ENCODE measurements around the gene SGMS1.
"Not testable (repeated sequence)": the region's sequence is repeated elsewhere in the genome, so short reads cannot be mapped to it uniquely, and the experiment has no call there.

SGMS1 gene

DNA sequence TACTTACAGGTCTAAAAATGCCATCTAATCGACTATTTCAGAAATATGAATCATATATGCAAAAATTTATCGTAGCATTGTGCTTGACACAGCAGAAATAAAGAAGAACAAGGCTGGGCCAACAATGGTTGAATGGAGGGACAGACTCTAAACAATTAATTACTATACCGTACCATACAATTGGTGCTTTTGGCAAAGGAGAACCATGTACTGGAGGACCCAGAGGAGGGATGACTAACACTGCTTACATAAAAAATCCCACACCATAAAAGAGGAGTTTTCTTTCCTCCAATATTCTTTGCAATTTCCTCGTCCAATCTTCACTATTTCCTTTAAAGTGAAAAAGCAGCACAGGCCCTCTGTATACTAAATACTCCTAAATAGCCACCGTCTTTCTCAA is 94.1 kb downstream of the SGMS1 start:
- no peak for DNase-seq

DNA sequence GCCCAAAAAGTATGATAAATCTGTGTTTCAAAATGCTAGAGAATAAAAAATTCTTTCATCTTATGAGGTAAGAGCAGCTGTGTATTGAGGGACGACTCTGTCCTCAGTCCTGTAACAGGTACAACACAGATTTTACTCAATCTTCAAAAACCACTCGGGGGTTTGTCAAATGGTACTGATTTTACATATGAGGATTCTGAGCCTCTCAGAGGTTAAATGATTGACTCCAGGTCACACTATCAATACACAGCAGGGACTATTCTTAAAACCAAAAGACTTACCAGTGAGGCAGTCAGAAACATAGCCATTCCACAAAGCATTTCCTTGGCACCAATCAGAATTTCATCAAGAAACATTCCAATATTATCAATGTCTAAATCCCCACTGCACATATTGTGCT is 95.5 kb downstream of the SGMS1 start:
- no peak for DNase-seq

DNA sequence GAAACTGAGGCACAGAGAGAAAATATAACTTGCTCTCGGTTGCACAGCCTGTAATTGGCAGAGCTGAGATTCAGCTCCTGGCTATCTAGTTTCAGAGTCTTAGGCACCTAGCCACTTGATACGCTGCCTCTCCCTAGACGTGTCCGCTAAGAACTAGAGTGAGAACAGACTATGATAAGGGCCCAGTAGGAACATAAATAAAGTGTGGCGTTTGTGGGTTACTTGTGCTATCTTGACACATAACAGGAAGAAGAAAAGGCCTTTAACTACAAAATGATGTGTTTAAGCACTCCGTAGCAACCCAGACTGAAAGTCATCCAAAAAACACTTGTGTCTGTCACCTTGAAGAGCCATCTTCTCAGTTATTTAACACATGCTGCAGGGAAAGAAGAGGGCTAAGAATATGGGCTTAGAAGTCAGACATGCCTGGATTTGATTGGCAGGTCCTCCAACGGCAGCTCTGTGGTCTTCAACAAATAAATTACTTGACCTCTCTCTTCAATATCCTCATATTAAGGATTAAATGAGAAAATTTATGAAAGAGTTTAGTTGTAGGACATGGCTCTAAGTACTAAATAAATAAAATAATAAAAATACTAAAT is 96.2 kb downstream of the SGMS1 start:
- no peak for DNase-seq

DNA sequence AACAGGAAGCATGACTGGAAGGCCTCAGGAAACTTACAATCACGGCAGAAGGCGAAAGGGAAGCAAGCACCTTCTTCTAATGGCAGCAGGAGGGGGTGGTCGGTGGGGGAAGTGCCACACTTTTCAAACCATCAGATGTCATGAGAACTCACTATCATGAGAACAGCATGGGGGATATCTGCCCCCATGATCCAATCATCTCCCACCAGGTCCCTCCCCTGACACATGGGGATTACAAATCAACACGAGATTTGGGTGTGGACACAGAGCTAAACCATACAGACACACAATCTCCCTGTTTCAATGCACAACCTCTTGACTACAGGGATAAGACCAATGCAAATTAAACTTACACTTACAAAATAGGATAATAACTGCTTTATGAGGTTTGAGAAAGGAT is 97.6 kb downstream of the SGMS1 start:
- no peak for DNase-seq

DNA sequence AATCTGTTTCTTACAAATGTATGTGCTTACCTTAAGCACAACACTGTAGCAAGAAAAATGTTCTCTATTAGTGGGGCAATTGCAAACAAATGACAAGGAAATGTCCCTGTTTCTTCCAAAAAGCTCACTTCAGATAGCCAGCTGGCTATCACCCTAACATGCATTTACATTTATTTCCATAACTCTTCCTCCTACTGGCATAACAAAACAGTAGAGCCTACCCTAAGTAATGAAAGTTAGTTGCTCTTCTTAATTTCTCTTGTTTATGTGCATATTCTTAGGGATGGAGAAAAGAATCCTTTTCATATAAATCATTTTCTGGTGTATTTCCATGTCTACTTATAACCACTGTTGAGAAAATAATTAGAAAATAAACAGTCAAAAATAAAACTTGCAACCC is 100.4 kb downstream of the SGMS1 start:
- DNase-seq = no peak

DNA sequence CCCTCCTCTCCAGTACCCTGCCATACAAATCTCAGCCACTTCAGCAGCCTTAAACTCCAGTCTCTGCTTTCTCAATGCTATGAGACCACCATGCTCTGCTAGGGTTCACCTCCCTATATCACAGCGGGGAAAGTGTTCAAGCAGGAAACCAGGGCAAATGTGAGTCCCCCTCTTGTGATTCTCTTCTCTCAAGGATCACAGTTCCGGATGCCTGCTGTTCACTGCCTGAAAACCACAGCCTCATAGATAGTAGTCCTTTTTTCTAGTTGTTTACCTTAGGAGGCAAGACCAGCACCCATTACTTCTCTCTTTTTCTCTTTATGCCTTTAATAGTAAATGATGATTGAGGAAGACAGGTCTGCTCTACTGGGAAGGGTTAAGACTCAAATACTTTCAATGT is 100.8 kb downstream of the SGMS1 start:
- DNase-seq = no peak

DNA sequence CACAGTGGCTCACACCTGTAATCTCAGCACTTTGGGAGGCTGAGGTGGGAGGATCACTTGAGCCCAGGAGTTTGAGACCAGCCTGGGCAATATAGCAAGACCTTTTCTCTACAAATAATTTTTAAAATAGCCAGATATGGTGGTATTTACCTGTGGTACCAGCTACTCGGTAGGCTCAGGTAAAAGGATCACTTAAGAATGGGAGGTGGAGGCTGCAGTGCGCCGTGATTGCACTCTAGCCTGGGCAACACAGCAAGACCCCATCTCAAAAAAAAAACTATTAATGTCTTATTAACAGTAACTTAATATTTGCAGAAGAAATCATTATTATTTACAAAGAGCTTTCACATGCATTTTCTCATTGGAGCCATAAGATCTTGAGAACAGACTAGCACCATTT is 103.6 kb downstream of the SGMS1 start:
- no peak for DNase-seq

DNA sequence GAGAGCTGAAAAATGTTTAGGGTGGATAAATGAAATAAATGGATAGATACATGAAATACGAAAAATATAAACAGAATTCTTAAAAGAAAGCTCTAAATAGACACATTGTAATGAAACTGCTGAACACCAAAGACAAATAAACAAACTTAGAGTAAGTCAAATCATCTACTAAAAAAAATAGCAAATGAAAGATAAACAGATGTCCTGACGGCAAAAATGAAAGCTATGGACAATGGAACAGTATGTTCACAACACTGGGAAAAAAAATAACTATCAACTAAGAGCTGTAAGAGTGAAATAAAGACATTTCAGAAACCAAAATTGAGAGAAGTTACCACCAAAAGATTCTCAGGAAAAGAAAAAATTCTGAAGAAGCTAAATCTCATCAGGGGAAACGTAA is 106.1 kb downstream of the SGMS1 start:
- no peak for DNase-seq

DNA sequence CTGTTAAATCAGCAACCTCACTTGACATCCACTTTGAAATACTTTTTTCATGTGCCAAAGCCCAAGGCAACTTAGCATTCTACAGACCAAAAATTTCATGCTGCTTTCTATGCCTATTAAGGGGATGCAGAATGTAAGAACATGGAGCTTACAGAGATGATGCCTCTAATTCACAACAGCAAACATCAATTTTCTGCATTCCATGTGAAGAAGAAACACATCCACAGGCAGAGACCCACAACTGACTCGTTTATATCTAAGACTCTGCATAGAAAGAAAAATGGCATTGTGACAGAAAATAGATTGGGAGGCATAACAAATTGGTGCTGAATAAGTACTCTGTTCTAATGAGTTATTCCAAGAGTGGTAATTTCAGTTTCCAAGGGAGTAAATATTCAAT is 107.6 kb downstream of the SGMS1 start:
- no peak for DNase-seq

DNA sequence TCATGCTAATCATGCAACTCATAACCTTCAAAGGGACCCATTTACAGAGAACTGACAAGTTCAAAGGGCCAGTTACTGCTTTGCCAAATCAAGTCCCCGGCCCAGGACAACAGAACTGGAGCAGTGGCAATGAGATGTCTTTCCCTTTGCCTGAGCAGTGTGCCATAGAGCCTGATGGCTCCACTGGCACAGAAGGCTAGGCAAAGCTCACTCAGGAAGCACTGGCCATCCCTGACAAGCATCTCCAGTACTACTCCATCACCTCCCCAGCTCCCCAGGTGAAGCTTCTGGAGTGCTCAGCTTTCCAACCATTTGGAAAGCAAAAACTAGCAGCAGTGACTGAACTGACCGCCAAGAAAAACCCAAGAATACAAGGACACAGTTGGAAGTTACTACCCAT is 108.3 kb downstream of the SGMS1 start:
- DNase-seq = no peak

DNA sequence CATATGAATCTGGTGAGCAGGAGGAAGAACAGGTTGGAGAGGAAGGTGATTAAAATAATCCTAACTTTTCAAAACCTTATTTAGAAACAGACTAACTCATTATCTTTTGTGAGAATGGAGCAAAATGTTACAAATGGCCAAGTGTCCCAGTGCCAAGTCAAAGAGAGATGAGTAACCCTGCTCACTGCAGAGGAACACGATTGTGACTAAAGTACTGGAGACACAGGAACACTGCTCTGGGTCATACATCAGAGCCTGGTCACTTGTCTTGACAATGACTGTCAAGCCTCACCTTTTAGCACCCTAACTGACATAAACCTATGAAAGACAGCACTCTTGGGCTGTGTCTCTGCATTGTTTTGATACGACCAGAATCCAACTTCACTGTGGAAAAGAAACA is 108.8 kb downstream of the SGMS1 start:
- no peak for DNase-seq

DNA sequence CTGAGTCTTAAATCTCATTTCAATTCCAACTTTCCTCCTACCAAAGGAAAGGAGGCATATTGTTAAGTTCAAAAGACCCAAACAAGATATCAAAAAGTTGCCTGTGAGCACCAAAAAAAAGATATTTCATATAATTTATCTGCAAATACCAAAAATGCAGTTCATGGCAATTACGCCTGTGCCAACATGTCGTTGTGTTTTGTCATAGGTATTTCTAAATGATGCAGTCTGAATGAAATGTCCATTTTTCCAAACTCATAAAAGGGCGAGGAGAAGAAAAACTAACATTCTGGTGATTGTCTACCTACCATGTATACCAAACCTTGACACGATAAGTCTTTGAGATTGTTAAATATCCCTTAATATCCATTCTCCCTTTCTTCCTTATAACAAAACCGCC is 109.8 kb downstream of the SGMS1 start:
- no peak for DNase-seq

DNA sequence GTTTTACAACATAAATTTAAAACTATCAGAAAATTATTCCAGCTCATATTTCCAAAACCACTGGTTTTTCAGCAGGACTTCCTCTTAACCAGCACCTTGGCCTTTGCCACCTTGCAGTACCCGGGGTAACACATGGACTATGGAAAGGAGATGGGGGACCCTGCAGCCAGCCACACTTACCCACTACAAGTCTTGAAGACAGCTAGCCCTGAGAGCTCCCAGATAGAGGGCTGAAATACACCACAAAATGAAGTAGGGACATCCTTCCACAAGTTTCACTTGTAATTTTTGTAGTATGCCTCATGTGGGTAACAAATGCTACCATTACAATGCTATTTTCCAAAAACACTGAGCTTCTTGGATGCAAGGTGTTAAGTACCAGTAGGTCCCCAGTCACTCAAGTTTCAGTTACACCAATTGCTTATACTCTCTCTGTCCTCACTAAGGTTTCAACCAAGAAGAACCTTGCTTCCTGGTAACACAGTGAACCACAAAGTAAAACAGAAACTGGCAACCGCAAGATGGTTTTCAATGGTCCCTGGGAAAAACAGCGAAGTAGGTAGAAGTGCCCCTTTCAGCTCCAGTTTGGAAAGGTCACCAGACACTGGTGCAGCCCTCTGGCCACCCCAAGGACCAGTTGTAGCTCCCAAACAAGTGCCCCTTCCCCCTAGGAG is 110.9 kb downstream of the SGMS1 start:
- DNase-seq = no peak

DNA sequence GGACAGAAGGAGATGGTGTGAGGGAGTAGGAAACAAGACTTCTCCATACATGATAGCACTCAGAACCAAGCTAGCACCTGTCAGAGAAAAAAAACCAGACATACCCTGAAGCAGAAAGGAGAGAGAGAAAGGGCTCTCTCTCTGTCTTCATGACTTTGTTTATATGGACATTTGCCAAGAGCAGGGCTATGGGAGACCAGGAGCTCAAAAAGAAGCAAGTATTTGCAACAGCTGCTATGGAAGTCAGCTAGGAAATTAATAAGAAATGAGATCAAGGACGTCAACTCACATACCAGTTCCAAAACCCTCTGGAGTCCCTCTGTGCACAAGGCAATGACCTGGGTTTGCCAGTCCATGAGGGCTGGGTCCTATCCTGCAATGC is 111.6 kb downstream of the SGMS1 start:
- DNase-seq = no peak

DNA sequence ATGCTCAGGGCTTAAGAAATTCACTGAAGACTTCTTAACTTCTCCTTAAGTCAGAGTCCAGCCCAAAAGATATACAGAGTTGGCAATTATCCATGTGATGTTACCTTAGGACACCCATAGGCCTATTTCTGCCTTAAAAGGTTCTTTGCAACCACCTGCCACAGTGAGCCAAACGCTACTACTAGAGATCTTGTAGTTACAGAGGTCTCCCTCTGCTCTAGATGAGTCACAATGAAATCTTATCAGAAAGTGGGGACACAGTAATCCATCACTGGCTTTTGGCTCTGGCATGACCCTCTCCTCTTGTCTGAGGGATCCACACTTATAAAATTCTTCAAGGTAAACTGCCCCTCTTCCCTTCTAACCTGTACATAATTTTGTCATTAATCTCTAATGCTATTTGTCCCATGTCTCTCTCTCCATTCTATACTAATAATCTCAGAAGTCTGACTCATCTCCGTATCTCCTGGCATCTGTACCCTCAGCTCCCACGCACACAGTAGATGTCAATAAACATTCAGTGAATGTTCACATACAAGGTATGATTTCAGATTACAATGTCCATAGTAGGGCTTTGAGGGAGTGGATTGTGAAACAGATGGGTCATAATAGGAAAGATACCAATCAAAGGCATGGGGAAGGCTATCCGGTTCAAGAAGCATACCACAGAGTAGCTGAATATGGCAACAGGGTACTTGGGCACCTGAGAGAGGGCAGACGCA is 112.1 kb downstream of the SGMS1 start:
- no peak for DNase-seq

DNA sequence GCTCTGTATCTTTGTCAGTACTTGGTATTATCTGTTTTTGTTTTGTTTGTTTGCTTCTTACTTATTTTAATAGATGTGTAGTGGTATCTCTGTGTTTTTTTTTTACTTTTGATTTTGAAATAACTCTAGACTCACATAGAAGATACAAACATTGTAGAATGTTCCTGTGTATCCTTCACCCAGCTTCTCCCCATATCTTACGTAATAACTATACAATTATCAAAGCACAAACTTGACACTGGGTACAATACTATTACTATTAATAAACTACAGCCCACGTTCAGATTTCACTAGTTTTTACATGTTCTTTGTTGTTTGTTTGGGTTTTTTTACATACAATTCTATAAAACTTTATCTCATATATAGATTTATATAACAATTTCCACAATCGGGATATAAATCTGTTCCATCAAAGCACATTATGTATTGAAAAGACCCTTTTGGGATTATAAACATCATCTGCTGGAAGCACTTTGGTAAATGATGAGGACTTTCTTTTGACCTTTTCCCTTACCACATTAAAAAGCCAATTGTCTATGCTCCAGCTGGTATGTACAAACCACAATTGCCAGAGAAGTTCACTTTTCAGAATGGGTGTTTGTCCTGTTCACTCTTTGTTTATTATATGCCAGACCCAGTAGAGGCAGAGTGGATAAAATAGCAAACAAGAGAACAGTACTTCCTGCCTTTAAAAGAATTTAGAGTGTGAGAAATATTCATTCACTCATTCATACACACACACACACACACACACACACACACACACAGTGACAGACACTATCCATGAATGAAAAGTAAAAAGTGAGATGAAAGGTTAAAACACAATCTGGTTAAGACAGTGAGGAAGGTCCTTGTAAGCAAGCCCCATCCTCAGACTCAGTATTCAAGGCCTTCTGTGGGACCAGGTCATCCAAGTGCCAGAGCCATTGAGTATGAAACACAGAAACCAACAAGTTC is 113.0 kb downstream of the SGMS1 start:
- no peak for DNase-seq

DNA sequence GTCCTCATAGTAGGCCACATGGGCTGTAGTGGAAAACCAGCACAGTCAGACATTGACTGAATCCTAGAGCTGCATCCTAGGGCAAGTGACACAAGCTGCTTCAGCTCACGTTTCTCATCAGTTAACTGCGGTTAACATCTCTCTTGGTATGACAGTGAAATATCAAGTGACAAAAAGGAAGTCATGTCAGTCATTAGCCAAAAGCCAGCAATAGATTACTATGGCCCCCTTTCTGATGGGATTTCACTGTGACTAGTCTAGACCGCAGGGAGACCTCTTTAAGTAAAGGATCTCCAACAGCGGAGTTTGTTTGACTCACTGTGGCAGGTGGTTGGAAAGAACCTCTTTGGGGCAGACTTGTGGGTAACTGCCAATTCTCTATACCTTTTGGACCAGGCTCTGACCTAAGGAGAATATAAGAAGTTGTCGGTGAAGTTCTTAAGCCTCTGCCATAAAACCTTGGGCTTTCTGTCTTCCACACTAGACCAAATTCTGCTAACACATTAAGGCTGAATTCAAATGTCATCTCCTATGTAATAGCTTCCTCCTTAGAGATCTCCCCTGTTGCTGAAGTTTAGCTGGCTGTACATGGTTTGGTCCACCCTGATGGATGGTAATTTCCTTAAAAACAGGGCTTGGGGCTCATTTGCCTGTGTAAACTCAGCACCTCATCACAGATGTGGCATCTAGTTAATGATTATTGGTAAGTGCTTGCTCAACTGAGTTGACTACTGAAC is 115.3 kb downstream of the SGMS1 start:
- DNase-seq = no peak

DNA sequence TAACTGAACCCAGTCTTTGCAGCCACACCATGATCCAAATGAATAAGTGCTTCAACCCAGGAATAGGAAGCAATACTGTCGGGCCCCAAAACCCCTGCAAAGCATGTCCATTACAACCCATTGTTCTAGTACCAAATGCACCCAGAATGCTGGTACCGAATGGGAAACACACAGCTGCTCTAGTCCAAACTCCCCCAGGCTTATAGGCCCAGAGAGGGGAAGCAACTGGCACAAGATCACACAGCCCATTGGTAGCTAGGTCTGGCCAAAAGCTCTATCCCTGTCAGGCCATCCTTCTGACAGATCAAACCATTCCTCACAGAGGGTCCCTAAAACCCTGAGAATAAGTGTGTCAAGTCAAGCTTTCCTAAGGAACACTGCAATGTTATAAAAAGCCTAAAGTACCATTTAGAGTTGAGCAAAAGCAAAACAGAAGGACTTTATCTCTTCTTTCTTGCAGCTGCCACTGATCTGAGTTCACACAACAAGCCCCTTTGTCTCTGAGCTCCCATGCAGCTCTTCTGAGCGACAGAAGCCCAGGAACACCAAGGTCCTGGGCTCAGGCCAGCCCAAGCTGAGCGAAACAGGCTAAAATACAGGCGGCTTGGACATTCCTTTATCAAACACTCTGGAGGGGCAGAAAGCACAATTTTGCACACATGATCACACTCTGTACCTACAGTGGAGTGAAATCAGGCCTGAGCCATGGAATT is 116.7 kb downstream of the SGMS1 start:
- no peak for DNase-seq

DNA sequence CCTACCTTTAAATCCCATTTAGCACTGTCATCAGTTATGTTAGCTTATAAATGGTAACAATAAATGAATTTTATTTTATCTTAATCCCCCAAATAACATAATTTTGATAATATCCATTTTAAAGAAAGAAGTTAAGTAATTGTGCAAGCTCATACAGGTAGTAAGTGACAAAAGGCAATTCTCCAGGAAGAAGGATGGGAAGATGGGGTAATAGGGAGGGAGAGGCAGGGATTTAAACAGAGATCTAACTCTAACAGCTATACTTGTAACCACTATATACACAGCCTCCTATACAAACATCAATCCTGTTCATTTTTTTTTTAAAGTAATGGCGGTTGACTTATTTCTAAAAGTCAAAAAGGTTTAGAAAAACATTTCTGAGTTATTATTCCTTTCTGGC is 119.4 kb downstream of the SGMS1 start:
- DNase-seq = no peak

DNA sequence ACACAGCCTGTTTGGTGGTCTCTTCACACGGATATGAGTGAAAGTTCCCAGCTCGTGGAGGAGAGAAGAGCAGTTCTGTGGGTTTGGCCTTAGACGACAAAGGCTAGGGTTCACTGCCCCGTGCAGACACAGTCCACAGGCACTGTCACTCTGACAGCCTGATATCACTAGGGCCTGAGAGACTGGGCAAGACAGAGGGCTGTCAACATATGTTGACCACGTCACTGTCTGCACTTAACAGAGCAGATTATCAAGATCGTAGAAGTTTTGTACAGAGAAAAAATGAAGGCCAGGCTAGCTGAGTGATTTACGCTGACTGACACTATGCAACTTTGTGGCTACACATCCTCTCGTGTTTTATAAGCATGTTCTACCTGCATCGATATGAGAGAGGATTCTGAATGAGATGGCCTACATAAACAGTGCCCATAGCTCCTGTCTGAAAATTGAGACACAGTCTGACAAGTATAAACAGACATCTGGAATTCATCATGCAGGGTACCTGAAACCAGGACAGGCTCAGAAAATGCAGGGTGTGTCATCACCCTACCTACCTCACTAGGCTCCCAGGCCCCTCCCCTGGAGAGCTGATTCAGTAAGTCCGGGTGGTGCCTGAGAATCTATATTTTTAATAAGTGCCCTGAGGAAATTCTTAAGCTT is 120.0 kb downstream of the SGMS1 start:
- no peak for DNase-seq

DNA sequence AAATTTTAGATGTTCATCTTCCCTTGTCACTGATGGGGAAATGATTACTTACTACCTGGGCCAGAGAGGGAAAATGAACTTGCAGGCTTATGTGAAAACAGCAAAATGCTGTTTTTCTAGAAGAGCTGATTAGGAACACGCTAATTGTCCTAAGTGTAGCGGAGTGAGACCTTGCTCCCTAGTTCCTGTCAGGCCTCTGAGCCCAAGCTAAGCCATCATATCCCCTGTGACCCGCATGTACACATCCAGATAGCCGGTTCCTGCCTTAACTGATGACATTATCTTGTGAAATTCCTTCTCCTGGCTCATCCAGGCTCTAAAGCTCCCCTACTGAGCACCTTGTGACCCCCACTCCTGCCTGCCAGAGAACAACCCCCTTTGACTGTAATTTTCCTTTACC is 120.6 kb downstream of the SGMS1 start:
- not testable (repeated sequence) for DNase-seq

Measured in NCI-H1092 treated with DMSO at 0.1 percent for 48 hours (cell line).